ENCODE results near the gene SDC3. TPM values are rescaled to one million over a fixed set of nuclear protein-coding genes. Genes with fewer than 3 reads are reported as not detected.

The SDC3 gene
- total and polyA plus RNA-seq, 2 of the 8 experiments (the other 6 are each of a cell fraction or from before 2014, with no cell fraction given) = 7.0 to 27.0 TPM

DNA sequence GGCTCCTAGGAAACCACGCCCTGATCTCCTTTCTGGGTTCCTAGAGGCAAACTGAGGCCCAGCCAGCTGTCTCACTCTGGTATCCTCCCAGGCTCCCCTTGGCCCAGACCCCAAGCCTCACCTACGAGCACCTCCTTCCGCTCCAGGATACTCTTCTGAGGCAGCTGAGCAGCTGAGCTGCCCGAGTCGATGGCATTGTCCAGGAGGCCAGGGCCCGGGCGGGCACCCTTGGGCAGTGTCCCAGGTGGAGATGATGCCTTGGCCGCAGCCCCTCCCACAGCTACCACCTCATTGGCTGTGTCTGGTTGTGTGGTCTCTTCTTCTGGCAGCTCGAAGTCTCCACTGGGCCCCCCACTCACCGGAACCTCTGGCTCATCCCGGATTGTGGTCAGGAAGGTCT is 34.4 kb downstream of the SDC3 start:
- Histone ChIP-seq H4K8ac (ENCODE audit: extremely low read depth, insufficient read depth, low read length) (no peak overlapping the region), H3K14ac (ENCODE audit: insufficient read length) (no peak overlapping the region), H2BK20ac (ENCODE audit: low read length) (no peak overlapping the region), H3K79me1 (ENCODE audit: low read depth, low read length) (peaks cover 5% of the 10 kb centered on the region; the same call in 1 of the 2 replicates), H2AFZ (ENCODE audit: low read length) (no peak overlapping the region), H3K36me3 (ENCODE audit: control insufficient read depth in 2 of 4, insufficient read depth in 4 of 4, low read length in 3 of 4) (peaks cover 6 to 30% (median 20%) of the 10 kb centered on the region in 4 experiments), H4K5ac (ENCODE audit: insufficient read length, low read depth, low read length) (no peak overlapping the region), H3K4me3 (ENCODE audit: extremely low read depth in 1 of 4, insufficient read depth in 2 of 4, low read depth in 3 of 4, low read length in 4 of 4) (no peak overlapping the region), H3K9ac (replicated peaks in 1 of 4; ENCODE audit: extremely low read depth in 1 of 4, low read depth in 3 of 4, low read length in 3 of 4) (no peak overlapping the region), H2BK5ac (ENCODE audit: low read depth, low read length) (no peak overlapping the region), H3K23me2 (ENCODE audit: low read depth, low read length) (no peaks in the 10 kb centered on the region), H3K4ac (replicated peaks; ENCODE audit: insufficient read length, low read depth, low read length) (no peak overlapping the region), H3K27ac (ENCODE audit: low read depth, low read length) (no peak overlapping the region), H3K9me3 (ENCODE audit: insufficient read depth in 2 of 2, low read depth in 1 of 2, low read length in 1 of 2) (peaks cover 26 to 30% of the 10 kb centered on the region in 2 experiments), H3K4me1 (replicated peaks in 1 of 4; ENCODE audit: control insufficient read depth in 3 of 4, insufficient read depth in 4 of 4, low read length in 3 of 4) (peaks cover 0 to 8% (median 5%) of the 10 kb centered on the region in 4 experiments; a peak in 5 of 7 replicates), H2BK15ac (ENCODE audit: low read length) (no peak overlapping the region), H3K27me3 (replicated peaks in 1 of 4; ENCODE audit: control insufficient read depth in 3 of 4, extremely low read depth in 1 of 4, insufficient read depth in 3 of 4, low read length in 3 of 4) (no peaks in the 10 kb centered on the region; a peak in 1 of 7 replicates), H2BK120ac (replicated peaks; ENCODE audit: low read depth, low read length) (no peak overlapping the region), H3K79me2 (ENCODE audit: control insufficient read depth in 1 of 2, insufficient read depth in 2 of 2, low read length in 2 of 2) (no peaks in the 10 kb centered on the region), H2BK12ac (ENCODE audit: low read depth, low read length) (no peak overlapping the region), H3K56ac (replicated peaks; ENCODE audit: insufficient read length, low read depth, low read length) (no peak overlapping the region), H4K91ac (replicated peaks; ENCODE audit: insufficient read length, low read length) (no peak overlapping the region), H3K4me2 (ENCODE audit: insufficient read depth in 1 of 2, low read depth in 2 of 2, low read length in 2 of 2) (no peak overlapping the region), H2AK5ac (ENCODE audit: low read depth, low read length) (no peak overlapping the region), H3K18ac (ENCODE audit: extremely low read depth, low read length) (no peak overlapping the region), H3K23ac (ENCODE audit: insufficient read length) (no peak overlapping the region), H4K20me1 (replicated peaks in 1 of 2; ENCODE audit: control insufficient read depth in 1 of 2, insufficient read depth in 2 of 2, low read length in 2 of 2) (no peaks in the 10 kb centered on the region)
- no peak for TF ChIP-seq KDM1A (IDR thresholded peaks at IDR 0.05; ENCODE audit: borderline replicate concordance, low read length)
- no peak for TF ChIP-seq EGR1 (IDR thresholded peaks at IDR 0.05; ENCODE audit: borderline replicate concordance, low read depth, low read length)
- no peak for TF ChIP-seq TCF12 (IDR thresholded peaks at IDR 0.05; ENCODE audit: low read depth, low read length)
- no peak for TF ChIP-seq JUND (IDR thresholded peaks at IDR 0.05; ENCODE audit: low read length)
- TF ChIP-seq POLR2AphosphoS5 (IDR thresholded peaks at IDR 0.05; ENCODE audit: low read depth, low read length) = no peak
- TF ChIP-seq SIN3A (conservative IDR thresholded peaks at IDR 0.05 in 1 of 2, IDR thresholded peaks at IDR 0.05 in 1 of 2; ENCODE audit: low read depth in 1 of 2, low read length in 2 of 2) = no peak
- no peak for TF ChIP-seq SP4 (IDR thresholded peaks at IDR 0.05; ENCODE audit: low read length)
- no peak for TF ChIP-seq RNF2 (IDR thresholded peaks at IDR 0.05; ENCODE audit: borderline replicate concordance, low read depth, low read length, missing control alignments, poor library complexity, severe bottlenecking)
- no peak for TF ChIP-seq RAD21 (IDR thresholded peaks at IDR 0.05 in 1 of 2, conservative IDR thresholded peaks at IDR 0.05 in 1 of 2; ENCODE audit: low read depth in 2 of 2, low read length in 2 of 2)
- TF ChIP-seq CHD1 (IDR thresholded peaks at IDR 0.05; ENCODE audit: low read depth, low read length) = no peak
- no peak for TF ChIP-seq TAF7 (optimal IDR thresholded peaks at IDR 0.05; ENCODE audit: borderline replicate concordance, low read depth, low read length)
- ChIA-PET CTCF (ENCODE audit: partially characterized antibody) (interaction anchor here (0.7 to 7.2 kb wide), 7 partner anchors 9 to 664 kb away, joined by 3 to 41 read pairs (median 5); no protein-coding TSS in a partner anchor), POLR2A (ENCODE audit: partially characterized antibody) (interaction anchor here (1.2 kb wide), 1 partner anchor 9 kb away, joined by 3 read pairs; no protein-coding TSS in a partner anchor)
- WGBS, 2 experiments (ENCODE audit: extremely low coverage in 1 of 2, insufficient coverage in 1 of 2, insufficient read length in 1 of 2, insufficient replicate concordance in 2 of 2, low coverage in 1 of 2, low lambda C conversion rate in 2 of 2, missing lambda C conversion rate in 1 of 2) = 96% methylated on average over 11 of the region's 11 CpGs; no CpG with 5 or more reads in 1 of the 2 experiments
- no peak for DNase-seq (ENCODE audit: low read depth in 1 of 2, low spot score in 2 of 2)
- FAIRE-seq = no peak
